Caco-2 (cell line): ENCODE data around the gene MARCHF2. TPM values are rescaled to one million over a fixed set of nuclear protein-coding genes. Genes with fewer than 3 reads are reported as not detected.

Source experiments
- BruUV-seq: library from RNA; stranded (reverse); fragments of 400-500 nt; replicated peaks from 2 replicates; lab custom pipeline; 2021; lab: Mats Ljungman, UMichigan
- CTCF ChIA-PET: fragments of 300-600 bp; sonication (Branson Sonifier 250); formaldehyde crosslinking; loops from one replicate; lab custom pipeline; 2022; ENCODE audit warnings: antibody characterized with exemption; lab: Charles Lee
- POLR2A ChIA-PET: fragments of 300-600 bp; sonication (Branson Sonifier 250); formaldehyde crosslinking; loops from one replicate; lab custom pipeline; 2022; ENCODE audit warnings: antibody characterized with exemption; lab: Charles Lee
- DNase-seq, 2 experiments: peaks; one replicate each; pipeline versions ENCODE4 v3.0.0 to v3.0.0-alpha.2; 2020 to 2022
- H3K27me3 ChIP-seq: replicated peaks from 2 replicates; pipeline ENCODE4 v1.6.0; 2011; ENCODE audit warnings: low read length; ENCODE audit not compliant: control insufficient read depth, insufficient read depth
- H3K36me3 ChIP-seq: 2 replicates; pipeline ENCODE4 v1.5.1; 2011; ENCODE audit warnings: low read length; ENCODE audit not compliant: control insufficient read depth, insufficient read depth
- H3K4me1 ChIP-seq: fragments of 250-450 bp; sonication (Bioruptor Pico); 2 replicates; pipeline ENCODE4 v1.5.1; 2020; ENCODE audit warnings: mild to moderate bottlenecking
- H3K4me3 ChIP-seq: 2 replicates; pipeline ENCODE4 v1.5.1; 2011; ENCODE audit warnings: low read depth, mild to moderate bottlenecking, control low read depth, low read length
- H3K9me3 ChIP-seq: fragments of 250-450 bp; sonication (Bioruptor Pico); 2 replicates; pipeline ENCODE4 v1.5.1; 2020; ENCODE audit warnings: mild to moderate bottlenecking, moderate library complexity
- H3K27ac Mint-ChIP-seq: one replicate; pipeline ENCODE4 v1.8.0; 2022; ENCODE audit warnings: mixed read lengths; ENCODE audit not compliant: unreplicated experiment
- H3K27me3 Mint-ChIP-seq: one replicate; pipeline ENCODE4 v1.8.0; 2022; ENCODE audit warnings: mixed read lengths; ENCODE audit not compliant: insufficient read depth, unreplicated experiment
- H3K36me3 Mint-ChIP-seq: one replicate; pipeline ENCODE4 v1.8.0; 2022; ENCODE audit warnings: mild to moderate bottlenecking, mixed read lengths; ENCODE audit not compliant: insufficient read depth, unreplicated experiment
- H3K4me1 Mint-ChIP-seq: one replicate; pipeline ENCODE4 v1.8.0; 2022; ENCODE audit warnings: low read depth, mixed read lengths; ENCODE audit not compliant: unreplicated experiment
- H3K4me3 Mint-ChIP-seq: one replicate; pipeline ENCODE4 v1.8.0; 2022; ENCODE audit warnings: mild to moderate bottlenecking, moderate library complexity, mixed read lengths; ENCODE audit not compliant: unreplicated experiment
- H3K9me3 Mint-ChIP-seq: one replicate; pipeline ENCODE4 v1.8.0; 2022; ENCODE audit warnings: mixed read lengths; ENCODE audit not compliant: unreplicated experiment
- CTCF ChIP-seq, 2 experiments: fragments of 200-600 bp in 1 of 2; IDR thresholded peaks; 1 replicate in 1 of 2; 2 replicates in 1 of 2; pipeline versions ENCODE4 v1.5.1 to v1.8.0; 2011 to 2022; ENCODE audit warnings: antibody characterized with exemption in 1 of 2, control low read depth in 1 of 2, inconsistent platforms in 1 of 2, low read depth in 1 of 2, low read length in 1 of 2, mild to moderate bottlenecking in 1 of 2, moderate library complexity in 1 of 2; ENCODE audit not compliant: insufficient read depth in 1 of 2, severe bottlenecking in 1 of 2, unreplicated experiment in 1 of 2
- intact Hi-C: fragments of 100-400 bp; cut with micrococcal nuclease; formaldehyde crosslinking; loops from one replicate; pipeline ENCODE4 v1.10.0; 2022; ENCODE audit not compliant: unreplicated experiment
- total RNA-seq: library from RNA; stranded (reverse); gene quantifications from 2 replicates; pipeline ENCODE4 v1.2.3, GENCODE V29; 2022

The MARCHF2 gene
- total RNA-seq, 1 experiment from 2014 or later = 13.8 TPM

- CTCF ChIA-PET = no interaction called here
- Histone ChIP-seq H3K4me3 (no peak overlapping the region), H3K9me3 (no peaks in the 10 kb centered on the region), H3K27me3 (no peaks in the 10 kb centered on the region), H3K4me1 (peaks cover 13% of the 10 kb centered on the region; the same call in 1 of the 2 replicates), H3K36me3 (peaks cover 2% of the 10 kb centered on the region; the same call in 1 of the 2 replicates)
- no peak overlapping the region for H3K27ac Mint-ChIP-seq
- H3K9me3 Mint-ChIP-seq = no peaks in the 10 kb centered on the region
- no peak for TF ChIP-seq CTCF (IDR thresholded peaks at IDR 0.05; ENCODE audit: insufficient read depth in 1 of 2, low read depth in 1 of 2, low read length in 1 of 2, severe bottlenecking in 1 of 2, unreplicated experiment in 1 of 2)
- peaks cover 94% of the 10 kb centered on the region for H3K36me3 Mint-ChIP-seq
- no peak overlapping the region for H3K4me3 Mint-ChIP-seq
- POLR2A ChIA-PET = no interaction called here
- BruUV-seq = no TSS peak
- peaks cover 22% of the 10 kb centered on the region for H3K4me1 Mint-ChIP-seq
- DNase-seq = no peak
- no peaks in the 10 kb centered on the region for H3K27me3 Mint-ChIP-seq
- intact Hi-C loops = no loop called here
Measured at GRCh38 chr19:8466018-8466417, 52.9 kb downstream of the MARCHF2 start.

DNA sequence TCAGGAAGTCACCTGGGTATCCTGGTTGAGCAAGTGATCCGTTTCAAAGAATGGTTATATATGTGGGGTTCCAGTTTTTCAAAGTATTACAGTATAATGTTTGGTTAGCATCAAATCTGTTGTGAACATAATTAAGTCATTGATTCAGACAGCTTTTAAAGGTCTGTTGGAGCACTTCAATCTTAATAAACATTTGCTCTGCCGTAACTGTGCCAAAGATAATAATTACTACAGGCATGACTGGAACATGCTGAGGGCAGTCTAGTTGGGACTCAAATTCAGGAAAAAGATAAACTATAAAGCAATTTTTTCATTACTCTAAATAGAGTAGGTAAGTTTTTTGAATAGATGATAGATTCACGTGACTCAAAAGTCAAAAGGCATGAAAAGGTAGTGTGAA, 55.0 kb downstream of the MARCHF2 start:
- ChIA-PET POLR2A (no interaction called here), CTCF (interaction anchor here (0.7 kb wide), 1 partner anchor 109 kb away, joined by 4 read pairs; no protein-coding TSS in a partner anchor)
- no peak for TF ChIP-seq CTCF (IDR thresholded peaks at IDR 0.05; ENCODE audit: insufficient read depth in 1 of 2, low read depth in 1 of 2, low read length in 1 of 2, severe bottlenecking in 1 of 2, unreplicated experiment in 1 of 2)
- Mint-ChIP-seq H3K27ac (no peak overlapping the region), H3K4me1 (peaks cover 11% of the 10 kb centered on the region), H3K9me3 (no peaks in the 10 kb centered on the region), H3K4me3 (no peak overlapping the region), H3K27me3 (no peaks in the 10 kb centered on the region), H3K36me3 (peaks cover 100% of the 10 kb centered on the region)
- no TSS peak for BruUV-seq
- Histone ChIP-seq H3K36me3 (peaks cover 4% of the 10 kb centered on the region; the same call in 1 of the 2 replicates), H3K27me3 (no peaks in the 10 kb centered on the region), H3K4me1 (0 out of 2 replicates have a peak, but pooled peaks cover 4% of the 10 kb centered on the region), H3K4me3 (no peak overlapping the region), H3K9me3 (no peaks in the 10 kb centered on the region)
- no peak for DNase-seq
- intact Hi-C loops = no loop called here

- Mint-ChIP-seq H3K9me3 (no peaks in the 10 kb centered on the region), H3K27ac (peak overlapping the region; percentile 24), H3K36me3 (peaks cover 100% of the 10 kb centered on the region), H3K27me3 (no peaks in the 10 kb centered on the region), H3K4me1 (peaks cover 9% of the 10 kb centered on the region), H3K4me3 (no peak overlapping the region)
- Histone ChIP-seq H3K4me3 (no peak overlapping the region), H3K9me3 (no peaks in the 10 kb centered on the region), H3K27me3 (no peaks in the 10 kb centered on the region), H3K4me1 (no peaks in the 10 kb centered on the region), H3K36me3 (peaks cover 4% of the 10 kb centered on the region; the same call in 1 of the 2 replicates)
- CTCF ChIA-PET = no interaction called here
- BruUV-seq = no TSS peak
- DNase-seq = no peak
- no peak for TF ChIP-seq CTCF (IDR thresholded peaks at IDR 0.05; ENCODE audit: insufficient read depth in 1 of 2, low read depth in 1 of 2, low read length in 1 of 2, severe bottlenecking in 1 of 2, unreplicated experiment in 1 of 2)
- POLR2A ChIA-PET = no interaction called here
- intact Hi-C loops = no loop called here
Measured at GRCh38 chr19:8468761-8469373, 55.8 kb downstream of the MARCHF2 start.
